ENCODE measurements around the gene ATG9A. TPM values are rescaled to one million over a fixed set of nuclear protein-coding genes. Genes with fewer than 3 reads are reported as not detected.

The ATG9A gene
- total RNA-seq, 1 donor, result 38.4 TPM

- H3K4me3 ChIP-seq (ENCODE audit: low read depth, low read length), result no peak overlapping the region
- TF ChIP-seq CTCF (IDR thresholded peaks at IDR 0.05; ENCODE audit: insufficient read depth, low read depth, low read length), result no peak
- DNase-seq (ENCODE audit: low read depth), result no peak
Observed at GRCh38 chr2:219215871-219216534, 13.4 kb downstream of the ATG9A start.

GRCh38 chr2:219214786-219215185 lies 14.7 kb downstream of the ATG9A start:
- TF ChIP-seq CTCF (IDR thresholded peaks at IDR 0.05; ENCODE audit: insufficient read depth, low read depth, low read length), result no peak
- no peak overlapping the region for H3K4me3 ChIP-seq (ENCODE audit: low read depth, low read length)
- no peak for DNase-seq (ENCODE audit: low read depth)

GRCh38 chr2:219214141-219214540 lies 15.3 kb downstream of the ATG9A start:
- H3K4me3 ChIP-seq (ENCODE audit: low read depth, low read length), result no peak overlapping the region
- TF ChIP-seq CTCF (IDR thresholded peaks at IDR 0.05; ENCODE audit: insufficient read depth, low read depth, low read length), result no peak

GRCh38 chr2:219213486-219214071 lies 15.9 kb downstream of the ATG9A start:
- no peak for DNase-seq (ENCODE audit: low read depth)
- no peak for TF ChIP-seq CTCF (IDR thresholded peaks at IDR 0.05; ENCODE audit: insufficient read depth, low read depth, low read length)
- no peak overlapping the region for H3K4me3 ChIP-seq (ENCODE audit: low read depth, low read length)

More at GRCh38 chr2:219214141-219214540, 15.3 kb downstream of the ATG9A start:
- DNase-seq (ENCODE audit: low read depth), result no peak

- no peak overlapping the region for H3K4me3 ChIP-seq (ENCODE audit: low read depth, low read length)
- no peak for DNase-seq (ENCODE audit: low read depth)
- TF ChIP-seq CTCF (IDR thresholded peaks at IDR 0.05; ENCODE audit: insufficient read depth, low read depth, low read length), result no peak
Observed at GRCh38 chr2:219213026-219213415, 16.4 kb downstream of the ATG9A start.

- no peak for TF ChIP-seq CTCF (IDR thresholded peaks at IDR 0.05; ENCODE audit: insufficient read depth, low read depth, low read length)
- no peak overlapping the region for H3K4me3 ChIP-seq (ENCODE audit: low read depth, low read length)
- no peak for DNase-seq (ENCODE audit: low read depth)
Observed at GRCh38 chr2:219210886-219211362, 18.5 kb downstream of the ATG9A start.

Measured in fibroblast of villous mesenchyme (primary cell).